COR-L47 (cell line): Measurements from ENCODE around the gene MARK3.
A peak's percentile ranks its signal among the peaks of the same experiment; 100 is the strongest.
"Not testable (repeated sequence)": the region's sequence is repeated elsewhere in the genome, so short reads cannot be mapped to it uniquely, and the experiment has no call there.

Experiments
- DNase-seq: peaks from one replicate; lab custom pipeline; 2025; lab: John Stamatoyannopoulos, UW

The MARK3 gene

DNA sequence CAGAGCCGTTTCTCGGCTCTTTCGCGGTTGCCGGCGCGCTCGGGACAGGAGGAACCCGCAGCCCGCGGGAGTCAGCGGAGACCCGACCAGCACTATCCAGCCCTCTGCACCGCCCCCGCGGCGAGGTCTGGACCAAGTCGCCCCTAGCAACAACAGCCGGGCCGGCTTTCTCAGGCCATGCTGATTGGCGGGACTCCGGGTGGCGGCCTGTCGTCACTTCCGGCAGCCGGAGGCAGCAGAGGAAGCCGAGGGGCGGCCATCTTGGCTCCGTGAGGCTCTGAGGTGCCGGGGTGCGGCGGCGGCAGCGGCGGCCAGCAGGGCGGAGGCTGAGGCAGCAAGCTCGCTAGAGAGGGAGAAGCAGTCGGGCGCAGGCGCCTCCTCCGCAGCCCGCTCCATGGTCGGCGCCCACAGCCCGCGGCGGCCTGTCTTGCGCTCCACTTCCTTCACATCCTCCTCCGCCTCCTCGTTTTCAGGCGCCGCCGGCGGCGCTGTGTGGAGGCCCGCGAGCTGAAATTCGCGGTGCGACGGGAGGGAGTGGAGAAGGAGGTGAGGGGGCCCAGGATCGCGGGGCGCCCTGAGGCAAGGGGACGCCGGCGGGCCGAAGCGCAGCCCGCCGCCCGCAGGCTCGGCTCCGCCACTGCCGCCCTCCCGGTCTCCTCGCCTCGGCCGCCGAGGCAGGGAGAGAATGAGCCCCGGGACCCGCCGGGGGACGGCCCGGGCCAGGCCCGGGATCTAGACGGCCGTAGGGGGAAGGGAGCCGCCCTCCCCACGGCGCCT is at the start of gene MARK3:
Gene MARK3, plus strand, starts transcription at position 264 of the 777 bp plus-strand sequence. CDS start 615 bp downstream, outside the sequence.
- DNase-seq, result peak; percentile 99

DNA sequence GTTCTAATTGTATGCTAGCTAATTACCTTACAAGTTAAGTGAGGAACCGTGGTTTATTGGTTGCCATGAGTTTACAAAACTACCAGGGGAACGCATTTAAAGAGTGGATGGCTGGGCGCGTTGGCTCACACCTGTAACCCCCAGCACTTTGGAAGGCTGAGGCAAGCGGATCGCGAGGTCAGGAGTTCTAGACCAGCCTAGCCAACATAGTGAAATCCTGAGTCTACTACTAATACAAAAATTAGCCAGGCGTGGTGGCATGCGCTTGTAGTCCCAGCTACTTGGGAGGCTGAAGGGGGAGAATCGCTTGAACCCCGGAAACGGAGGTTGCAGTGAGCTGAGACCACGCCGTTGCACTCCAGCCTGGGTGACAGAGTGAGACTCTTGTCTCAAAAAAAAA is 49.0 kb upstream of the MARK3 start:
- DNase-seq, result no peak

DNA sequence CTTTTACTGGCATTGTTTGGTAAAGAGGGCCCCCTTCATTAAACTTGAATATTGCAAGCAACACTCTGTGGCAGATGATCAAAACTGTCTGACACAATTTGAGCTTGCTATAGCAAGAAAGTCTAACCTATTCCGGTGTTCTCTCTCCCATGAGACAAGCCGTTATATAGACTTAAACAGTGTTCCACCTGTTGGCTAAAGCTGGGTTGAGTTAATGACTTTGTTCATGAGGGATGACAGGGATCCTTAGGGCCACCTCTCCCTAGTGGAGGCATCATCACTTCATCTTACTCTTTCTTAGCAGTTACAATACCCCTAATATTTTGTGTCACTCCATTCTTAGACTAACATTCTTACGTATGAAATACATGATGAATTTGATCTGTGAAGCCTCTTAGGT is 47.4 kb upstream of the MARK3 start:
- DNase-seq, result no peak

DNA sequence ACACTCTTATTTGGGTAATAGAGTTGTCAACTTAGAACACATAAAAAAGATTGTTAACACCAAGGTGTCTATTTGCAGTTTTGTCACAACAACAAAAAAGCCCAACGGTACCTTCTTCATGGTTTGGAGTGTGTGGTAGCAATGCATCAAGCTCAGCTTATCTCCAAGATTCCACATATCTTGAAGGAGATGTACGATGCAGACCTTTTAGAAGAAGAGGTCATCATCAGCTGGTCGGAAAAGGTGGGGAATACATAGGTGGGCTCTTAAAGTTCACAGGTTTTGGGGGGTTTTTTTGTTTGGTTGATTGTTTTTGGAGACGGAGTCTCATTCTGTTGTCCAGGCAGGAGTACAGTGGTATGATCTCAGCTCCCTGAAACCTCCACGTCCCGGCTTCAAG is 45.7 kb upstream of the MARK3 start:
- DNase-seq, result no peak

DNA sequence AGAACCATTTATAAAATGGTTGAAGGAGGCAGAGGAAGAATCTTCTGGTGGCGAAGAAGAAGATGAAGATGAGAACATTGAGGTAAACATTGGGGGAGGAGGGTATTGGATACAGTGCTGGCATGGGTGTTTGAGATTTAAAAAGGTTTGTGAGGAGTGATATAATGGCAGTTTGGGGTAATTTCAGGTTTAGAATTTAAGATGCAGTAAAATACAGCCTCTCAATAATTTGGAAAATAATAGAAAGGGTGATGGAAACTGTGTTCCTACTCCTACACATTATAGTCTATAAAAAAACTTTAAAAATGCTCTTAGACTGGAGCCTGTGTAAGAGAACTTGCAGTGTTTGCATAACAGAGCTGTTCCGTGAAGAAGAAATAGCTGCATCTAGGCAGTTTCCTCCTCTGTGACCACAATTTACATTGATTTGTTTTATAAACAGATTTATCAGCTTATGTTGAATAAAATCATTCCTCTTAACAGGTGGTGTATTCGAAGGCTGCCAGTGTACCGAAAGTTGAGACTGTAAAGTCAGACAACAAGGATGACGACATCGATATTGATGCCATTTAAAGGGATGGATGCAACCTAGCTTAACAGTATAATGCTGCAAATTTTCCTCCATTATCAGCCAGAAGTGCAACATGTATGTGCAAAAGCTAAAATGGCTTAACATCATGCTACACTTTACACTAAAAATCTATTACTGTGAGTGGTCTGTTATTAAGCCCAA is 44.6 kb upstream of the MARK3 start:
- no peak for DNase-seq

DNA sequence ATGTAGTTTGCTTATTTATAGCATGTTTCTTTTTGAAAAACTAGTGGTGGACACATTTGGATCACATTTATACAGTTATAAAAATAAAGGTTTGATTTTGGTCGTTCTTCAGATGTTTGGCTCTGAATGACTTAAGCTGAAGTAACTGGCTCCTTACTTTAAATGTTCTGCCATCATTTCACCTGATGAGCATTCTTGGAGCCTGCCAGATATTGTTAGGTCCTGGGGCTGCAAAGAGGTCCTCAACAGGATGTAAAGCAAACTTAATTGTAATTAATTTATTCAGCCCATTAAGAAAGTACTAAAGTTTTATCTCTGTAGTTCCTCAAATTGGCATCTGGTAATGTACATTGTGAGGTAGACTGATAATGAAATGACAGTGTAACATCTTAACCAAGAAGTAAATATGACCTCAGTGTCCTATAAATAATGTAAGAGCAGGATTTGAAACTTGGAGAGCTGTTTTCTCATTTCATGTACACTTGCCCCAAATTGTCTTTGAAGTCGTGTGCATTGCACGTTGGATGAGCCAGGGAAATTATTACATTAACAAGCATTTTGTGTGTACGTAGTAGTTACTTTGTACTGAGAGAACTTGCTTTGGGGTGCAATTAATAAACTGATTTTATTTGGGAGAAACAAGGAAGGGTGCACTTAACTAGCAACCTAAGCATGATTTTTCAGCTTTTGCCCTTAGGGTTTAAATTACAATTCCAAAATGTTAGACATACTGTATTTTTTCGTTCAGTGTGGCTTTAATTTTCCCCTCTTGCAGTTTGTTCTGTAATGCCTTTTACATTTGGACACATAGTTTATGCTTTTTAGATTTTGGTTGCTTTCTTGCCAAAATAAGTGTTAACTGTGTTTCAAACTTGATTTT is 43.7 kb upstream of the MARK3 start:
- no peak for DNase-seq

DNA sequence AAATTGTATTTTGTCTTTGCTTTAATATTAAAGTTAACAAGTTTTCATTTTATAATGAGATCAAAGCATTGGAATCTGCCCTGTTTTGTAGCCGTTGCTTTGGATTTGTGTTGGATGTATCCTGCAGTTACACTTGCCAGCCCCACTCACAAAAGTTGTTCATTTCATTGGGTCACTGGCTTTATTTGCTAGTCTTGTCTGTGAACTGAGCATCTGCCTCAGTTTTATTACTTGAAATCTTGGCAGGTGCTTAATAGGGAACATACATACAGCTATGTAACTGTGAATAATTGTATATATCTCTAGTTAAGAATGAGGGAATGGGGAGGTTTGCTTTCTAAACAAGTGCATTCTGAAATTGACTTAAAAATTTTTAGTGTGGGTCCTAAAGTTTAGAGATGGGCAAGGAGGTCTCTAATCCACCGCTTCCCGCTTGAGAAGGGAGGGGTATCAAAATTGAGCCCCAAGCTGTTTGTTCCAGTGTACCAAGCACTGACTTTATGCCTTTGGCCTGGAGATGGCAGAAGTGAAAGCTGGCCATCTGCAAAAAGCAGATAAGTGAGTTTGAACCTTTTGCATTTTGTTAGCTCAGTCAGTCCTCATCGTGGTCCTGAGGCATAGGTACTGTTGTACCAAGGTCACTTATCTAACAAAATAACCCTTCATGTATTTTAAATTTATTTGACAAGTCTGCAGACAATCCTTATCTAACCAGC is 41.9 kb upstream of the MARK3 start:
- no peak for DNase-seq

DNA sequence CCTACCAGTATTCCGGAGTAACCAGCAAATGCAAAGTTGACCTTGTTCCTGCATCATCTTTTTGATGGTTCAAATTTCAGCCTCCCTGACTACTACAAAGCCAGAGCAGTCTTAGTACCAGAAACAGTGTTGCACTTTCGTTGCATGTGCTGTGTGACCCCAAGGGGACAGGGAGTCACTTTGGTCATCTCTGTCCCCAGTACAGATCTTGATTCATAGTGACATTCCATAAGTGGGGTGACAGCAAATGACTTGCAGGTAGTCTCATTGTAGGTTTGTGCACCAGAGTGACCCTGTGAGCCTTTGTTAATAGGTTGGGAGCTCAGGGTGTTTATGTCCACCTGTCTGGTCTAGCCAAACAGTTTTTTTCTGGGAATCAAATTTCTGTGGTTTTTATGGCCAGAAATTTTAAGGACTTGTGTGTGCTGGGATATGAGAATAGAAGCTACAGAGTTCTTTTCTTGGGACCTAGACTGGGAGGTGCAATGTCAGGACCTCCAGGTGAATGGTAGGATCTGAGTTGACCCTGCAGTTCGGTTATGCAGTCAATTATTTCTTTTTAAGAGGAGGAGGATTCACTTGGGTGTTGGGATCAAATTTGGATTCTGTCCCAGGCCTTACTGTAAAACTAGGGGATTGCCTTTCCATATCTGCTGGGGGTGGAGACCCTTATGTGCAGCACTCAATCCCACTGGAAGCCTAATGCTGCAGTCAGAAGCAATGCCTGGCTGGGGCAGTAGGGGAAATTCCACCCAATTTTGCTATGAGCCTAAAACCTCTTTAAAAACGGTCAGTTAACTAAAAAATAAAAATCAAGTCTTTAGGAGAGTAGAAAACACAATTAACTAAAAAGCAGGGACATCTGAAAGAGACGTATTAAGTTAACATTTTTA is 41.1 kb upstream of the MARK3 start:
- no peak for DNase-seq

DNA sequence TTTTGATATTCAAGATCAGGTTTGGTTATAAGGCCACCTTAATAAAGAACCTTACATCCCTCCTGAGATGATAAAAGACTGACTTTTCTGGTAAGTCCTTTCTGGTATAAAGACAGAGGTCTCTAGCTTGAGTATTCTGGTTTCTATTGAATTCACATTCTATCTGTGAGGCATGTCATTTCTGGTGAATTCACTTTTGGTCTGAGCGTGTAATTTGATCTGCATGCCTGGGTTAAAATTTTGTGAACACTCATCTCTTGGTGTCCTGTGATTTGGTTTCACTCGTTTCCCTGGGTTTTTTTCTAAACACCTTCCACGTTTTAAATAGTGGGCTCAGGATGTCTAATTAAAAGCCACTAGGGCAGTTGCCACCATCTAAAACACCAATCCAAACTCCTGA is 38.9 kb upstream of the MARK3 start:
- no peak for DNase-seq

DNA sequence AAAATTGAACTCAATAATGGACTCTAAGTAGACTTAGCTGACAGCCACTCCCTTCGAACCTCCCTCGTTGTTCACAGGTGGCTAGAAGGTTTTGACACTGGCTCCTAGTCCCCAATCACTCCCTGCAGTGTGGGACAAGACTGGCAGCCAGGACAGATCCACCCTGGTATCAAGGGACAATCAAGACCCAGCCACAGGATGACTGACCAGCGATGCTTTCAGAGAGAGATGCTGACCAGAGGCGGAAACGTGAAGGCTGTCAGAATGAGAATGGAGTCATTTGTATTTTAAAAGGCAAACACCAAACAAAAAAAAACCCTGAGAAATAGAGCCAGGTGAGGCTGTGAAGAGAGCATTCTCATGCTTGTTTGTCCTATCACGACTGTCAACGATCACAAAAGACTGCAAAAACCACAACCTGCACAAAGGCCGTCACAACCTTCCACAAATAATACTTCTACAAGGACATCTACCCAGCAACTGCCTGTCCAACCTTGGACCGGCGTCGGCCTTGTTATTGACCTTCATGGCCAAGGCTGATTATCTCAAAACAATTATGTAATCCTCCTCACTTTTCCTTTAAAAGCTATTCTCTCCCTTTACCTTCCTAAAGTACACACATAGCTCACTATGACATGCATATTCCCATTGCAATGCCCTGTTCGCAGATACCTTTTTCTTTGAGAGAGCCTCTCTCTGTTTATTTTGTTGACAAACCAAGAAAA is 38.0 kb upstream of the MARK3 start:
- no peak for DNase-seq

DNA sequence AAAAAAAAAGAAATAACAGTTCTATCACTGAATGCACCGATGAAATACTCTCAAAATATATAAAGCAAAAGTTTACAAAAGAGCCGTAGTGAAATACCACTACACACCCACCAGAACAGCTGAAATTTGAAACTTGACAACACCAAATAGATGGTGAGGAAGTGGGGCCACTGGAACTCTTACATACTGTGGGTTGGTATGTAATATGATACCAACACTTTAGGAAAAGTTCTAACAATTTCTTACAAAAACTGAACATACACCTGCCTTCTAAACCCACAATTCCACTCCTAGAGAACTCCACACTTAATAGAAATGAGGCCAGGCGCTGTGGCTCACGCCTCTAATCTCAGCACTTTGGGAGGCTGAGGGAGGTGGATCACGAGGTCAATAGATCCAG is 37.1 kb upstream of the MARK3 start:
- DNase-seq, result no peak

DNA sequence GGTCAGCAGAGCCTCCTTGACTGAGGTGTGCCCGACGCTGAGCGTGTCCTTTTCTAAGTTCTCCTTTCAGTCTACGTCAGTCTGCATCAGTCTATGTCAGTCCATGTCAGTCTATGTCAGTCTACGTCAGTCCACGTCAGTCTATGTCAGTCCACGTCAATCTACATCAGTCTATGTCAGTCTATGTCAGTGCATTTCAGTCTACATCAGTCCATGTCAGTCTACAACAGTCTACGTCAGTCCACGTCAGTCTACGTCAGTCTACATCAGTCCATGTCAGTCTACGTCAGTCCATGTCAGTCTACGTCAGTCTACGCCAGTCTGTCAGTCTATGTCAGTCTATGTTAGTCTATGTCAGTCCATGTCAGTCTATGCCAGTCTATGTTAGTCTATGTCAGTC is 35.2 kb upstream of the MARK3 start:
- DNase-seq, result no peak

DNA sequence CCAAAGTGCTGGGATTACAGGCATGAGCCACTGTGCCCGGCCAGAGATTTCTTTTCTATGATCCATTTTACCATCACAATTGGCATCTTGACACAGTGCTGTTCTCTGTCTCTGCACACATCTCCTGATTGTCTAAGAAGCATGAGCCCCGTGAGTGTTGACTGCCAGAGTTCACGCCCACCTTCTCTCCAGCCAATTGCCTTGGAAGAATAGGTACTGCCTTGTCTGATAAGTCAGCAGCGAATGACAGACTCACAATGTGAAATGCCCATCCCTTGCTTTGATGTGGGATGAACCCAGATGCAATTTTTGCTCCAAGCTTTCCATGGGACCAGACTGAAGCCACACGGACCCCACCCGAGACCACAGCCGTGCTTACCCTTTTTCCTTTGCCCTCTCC is 31.9 kb upstream of the MARK3 start:
- no peak for DNase-seq

DNA sequence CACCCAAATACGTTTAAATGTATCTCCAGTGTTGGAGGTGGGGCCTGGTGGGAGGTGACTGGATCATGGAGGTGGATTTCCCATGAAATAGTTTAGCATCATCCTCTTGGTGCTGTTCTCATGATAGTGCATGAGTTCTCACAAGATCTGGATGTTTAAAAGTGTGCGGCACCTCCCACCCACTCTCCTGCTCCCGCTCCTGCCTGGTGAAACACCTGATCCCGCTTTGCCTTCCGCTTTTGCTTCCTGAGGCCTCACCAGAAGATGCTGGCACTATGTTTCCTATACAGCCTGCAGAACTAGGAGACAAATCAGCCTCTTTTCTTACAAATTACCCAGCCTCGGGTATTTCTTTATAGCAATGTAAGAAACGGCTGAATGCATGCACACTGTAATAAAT is 31.1 kb upstream of the MARK3 start:
- DNase-seq, result no peak

DNA sequence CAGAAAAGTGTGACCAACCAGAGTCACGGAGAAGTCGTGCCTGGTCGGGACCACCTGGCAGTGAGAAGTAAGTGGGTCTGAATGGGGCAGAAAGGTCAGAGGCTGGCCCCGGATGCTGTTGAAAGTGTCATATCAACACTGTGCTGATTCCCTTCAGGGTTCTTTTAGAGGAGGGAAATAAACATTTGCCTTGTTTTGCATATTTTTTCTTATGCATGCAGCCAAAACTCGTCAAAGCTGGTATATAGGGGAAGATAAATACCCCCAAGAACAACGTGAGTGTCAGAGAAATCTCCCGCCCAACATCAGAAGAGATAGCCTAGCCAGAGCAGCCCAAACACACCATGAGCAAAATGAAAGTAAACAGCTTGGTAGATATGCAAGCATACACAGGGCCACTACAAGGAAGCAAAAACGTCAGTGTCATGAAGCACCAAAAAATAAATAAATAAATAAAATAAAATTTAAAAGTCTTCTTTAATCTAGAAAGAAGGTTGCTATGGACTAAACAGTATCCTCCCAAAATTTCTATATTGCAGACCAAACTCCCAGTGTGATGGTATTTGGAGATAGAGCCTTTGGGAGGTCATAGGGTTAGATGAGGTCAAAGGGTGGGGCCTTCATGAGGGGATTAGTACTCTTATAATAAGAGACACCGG is 29.1 kb upstream of the MARK3 start:
- no peak for DNase-seq

DNA sequence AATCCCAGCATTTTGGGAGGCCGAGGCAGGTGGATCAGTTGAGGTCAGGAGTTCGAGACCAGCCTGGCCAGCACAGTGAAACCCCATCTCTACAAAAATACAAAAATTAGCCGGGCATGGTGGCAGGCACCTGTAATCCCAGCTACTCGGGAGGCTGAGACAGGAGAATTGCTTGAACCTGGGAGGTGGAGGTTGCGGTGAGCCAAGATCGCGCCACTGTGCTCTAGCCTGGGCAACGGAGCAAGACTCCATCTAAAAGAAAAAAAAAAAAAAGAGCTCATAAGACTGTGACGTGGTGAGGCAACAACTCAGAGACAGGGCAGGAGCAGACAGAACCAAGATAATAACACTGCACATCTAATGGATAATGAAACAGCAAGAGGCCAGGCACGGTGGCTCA is 27.7 kb upstream of the MARK3 start:
- DNase-seq, result not testable (repeated sequence)

DNA sequence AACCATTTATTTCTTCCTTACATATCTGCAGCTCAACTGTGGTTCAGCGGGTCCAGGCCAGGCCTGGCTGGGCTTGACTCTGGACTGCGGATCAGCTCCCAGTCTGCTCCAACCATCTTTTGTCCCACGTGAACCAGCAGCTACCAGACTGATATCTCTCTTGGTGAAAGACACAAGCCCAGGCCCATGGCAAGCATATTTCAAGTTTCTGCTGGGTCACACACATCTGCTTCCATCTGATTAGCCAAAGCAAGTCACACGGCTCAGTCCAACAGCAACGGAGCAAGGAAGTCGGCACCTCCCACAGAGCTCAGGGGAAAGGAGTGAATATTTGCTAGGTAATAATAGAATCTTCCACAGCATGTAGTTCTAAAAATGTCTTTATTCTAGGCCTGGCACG is 24.7 kb upstream of the MARK3 start:
- no peak for DNase-seq

DNA sequence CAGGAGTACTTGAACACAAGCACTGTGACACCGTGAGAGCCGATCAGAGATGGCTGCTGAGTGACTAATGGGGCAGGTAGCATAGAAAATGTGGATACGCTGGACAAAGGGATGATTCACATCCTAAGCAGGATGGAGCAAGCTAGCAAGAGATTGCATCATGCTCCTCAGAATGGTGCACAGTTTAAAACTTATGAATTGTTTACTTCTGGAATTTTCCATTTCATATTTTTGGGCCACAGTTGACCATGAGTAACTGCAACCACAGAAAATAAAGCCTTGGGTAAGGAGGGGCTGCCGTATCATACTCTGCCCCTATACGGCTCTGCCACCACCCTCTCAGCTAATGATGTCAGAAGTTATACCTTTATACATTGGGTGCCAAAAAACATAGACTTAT is 23.3 kb upstream of the MARK3 start:
- no peak for DNase-seq

DNA sequence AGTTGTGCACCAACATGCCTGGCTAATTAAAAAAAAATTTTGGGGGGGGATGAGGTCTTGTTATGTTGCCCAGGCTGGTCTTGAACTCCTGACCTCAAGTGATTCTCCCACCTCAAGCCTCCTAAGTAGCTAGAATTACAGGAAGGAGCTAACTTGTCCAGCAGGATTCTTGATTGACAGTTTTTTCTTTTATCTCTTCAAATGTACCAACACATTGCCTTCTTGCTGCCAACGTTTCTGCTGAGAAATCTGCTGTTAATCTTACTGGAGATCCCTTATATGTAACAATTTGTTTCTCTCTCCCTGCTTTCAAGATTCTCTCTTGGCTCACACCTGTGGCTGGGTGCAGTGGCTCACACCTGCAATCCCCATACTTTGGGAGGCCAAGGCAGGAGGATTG is 22.4 kb upstream of the MARK3 start:
- DNase-seq, result no peak

DNA sequence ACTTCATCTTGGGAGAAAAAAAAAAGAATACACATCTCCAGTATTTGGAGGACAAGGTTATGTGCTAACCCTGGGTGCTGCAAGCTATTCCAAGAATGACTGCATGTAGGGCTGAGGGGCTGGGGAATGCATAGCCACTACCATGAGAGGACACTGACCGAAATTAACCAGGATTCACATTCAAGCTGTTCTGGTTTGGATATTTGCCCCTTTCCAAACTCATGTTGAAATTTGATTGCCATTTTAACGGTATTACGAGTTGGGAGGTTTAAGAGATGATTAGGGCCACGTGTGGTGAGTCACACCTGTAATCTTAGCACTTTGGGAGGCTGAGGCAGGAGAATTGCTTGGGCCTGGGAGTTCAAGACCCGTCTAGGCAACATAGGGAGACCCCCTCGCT is 18.5 kb upstream of the MARK3 start:
- DNase-seq, result no peak
